Lung (tissue), 12 donors: ENCODE results near the gene DAGLB. TPM values are rescaled to one million over a fixed set of nuclear protein-coding genes. Genes with fewer than 3 reads are reported as not detected.

Experiments
- ATAC-seq: fragments of 200-7000 bp; cut with Tn5 transposase; one replicate; pipeline ENCODE4 v1.9.1; 2020; ENCODE audit warnings: moderate number of reproducible peaks; ENCODE audit not compliant: insufficient read depth, low FRiP score
- DNase-seq, 3 donors: peaks; one replicate each; pipeline ENCODE4 v3.0.0-alpha.2; 2013 to 2017
- H3K27ac ChIP-seq, 2 donors: one replicate each; pipeline ENCODE4 v1.5.1; 2013; ENCODE audit warnings: mild to moderate bottlenecking in 2 of 2, moderate library complexity in 2 of 2, control low read depth in 1 of 2, inconsistent platforms in 1 of 2, low read depth in 1 of 2, low read length in 1 of 2
- H3K27me3 ChIP-seq, 3 donors: one replicate each; pipeline ENCODE4 v1.5.1; 2013; ENCODE audit warnings: low read length in 2 of 3; ENCODE audit not compliant: control insufficient read depth in 3 of 3, insufficient read depth in 3 of 3
- H3K36me3 ChIP-seq, 4 donors: one replicate each; pipeline ENCODE4 v1.5.1; 2013; ENCODE audit warnings: low read length in 4 of 4, mild to moderate bottlenecking in 1 of 4, moderate library complexity in 1 of 4; ENCODE audit not compliant: control insufficient read depth in 4 of 4, insufficient read depth in 4 of 4
- H3K4me1 ChIP-seq, 5 donors: one replicate each; pipeline ENCODE4 v1.5.1; 2013; ENCODE audit warnings: low read length in 5 of 5, mild to moderate bottlenecking in 2 of 5, moderate library complexity in 1 of 5; ENCODE audit not compliant: control insufficient read depth in 5 of 5, insufficient read depth in 5 of 5
- H3K4me3 ChIP-seq: one replicate; pipeline ENCODE4 v1.5.1; 2013; ENCODE audit warnings: mild to moderate bottlenecking, control low read depth, moderate library complexity
- H3K9ac ChIP-seq, 2 donors: one replicate each; pipeline ENCODE4 v1.5.1; 2013; ENCODE audit warnings: low read length in 2 of 2, control low read depth in 1 of 2; ENCODE audit not compliant: insufficient read depth in 1 of 2
- H3K9me3 ChIP-seq, 4 donors: one replicate each; pipeline ENCODE4 v1.5.1; 2013; ENCODE audit warnings: low read length in 3 of 4, mild to moderate bottlenecking in 1 of 4, moderate library complexity in 1 of 4; ENCODE audit not compliant: control insufficient read depth in 4 of 4, insufficient read depth in 3 of 4
- CTCF ChIP-seq: IDR thresholded peaks from 2 replicates; pipeline ENCODE4 v1.5.1; 2012; ENCODE audit warnings: mild to moderate bottlenecking; ENCODE audit errors: control extremely low read depth, extremely low read depth
- WGBS, 2 donors: extraction: QIAGEN DNeasy Blood & Tissue Kit; methylation state at CpG; one replicate each; pipeline ENCODE4 v1.1.7; 2013; 5-methylcytosine and 5-hydroxymethylcytosine counted together
- polyA plus RNA-seq, 2 donors: library from polyadenylated mRNA; stranded (reverse); fragments of 200-250 nt; gene quantifications; one replicate each; pipeline ENCODE4 v1.2.1, GENCODE V29; 2013
- total RNA-seq, 2 donors: library from RNA; depleted of rRNA in 1 of 2; stranded (reverse); fragments of >200 nt in 1 of 2; gene quantifications; one replicate each; pipeline ENCODE4 v1.2.1, GENCODE V29; 2014 to 2021
- donor health status: control.
- donor health status: control.
- donor health status: Bipolar disorder and iron deficiency.
- donor health status: healthy.
- donor health status: DM: yes; HTN: yes; CAD: no.

Gene DAGLB
- total and polyA plus RNA-seq, 4 donors = 13.9 to 43.3 (median 19.4) TPM

GRCh38 chr7:6443372-6443941 is 4.3 kb downstream of the DAGLB start:
- H3K9ac ChIP-seq = no peak overlapping the region
- no peaks in the 10 kb centered on the region for H3K27me3 ChIP-seq
- peaks cover 0 to 31% (median 19%) of the 10 kb centered on the region in 4 donors for H3K36me3 ChIP-seq
- ATAC-seq (no peak), DNase-seq (no peak)
- TF ChIP-seq CTCF = no peak
- 92 to 94% methylated on average over 5 of the region's 5 CpGs for WGBS, 2 donors
- no peaks in the 10 kb centered on the region for H3K9me3 ChIP-seq
- H3K27ac ChIP-seq = no peak overlapping the region
- peaks cover 0 to 16% (median 5%) of the 10 kb centered on the region in 5 donors for H3K4me1 ChIP-seq
- H3K4me3 ChIP-seq = no peak overlapping the region

- ATAC-seq (no peak), DNase-seq (no peak)
- WGBS, 2 donors = 51 to 77% methylated on average over 10 of the region's 10 CpGs
- Histone ChIP-seq H3K9me3 (peaks cover 0 to 1% (median 0%) of the 10 kb centered on the region in 4 donors), H3K27me3 (no peaks in the 10 kb centered on the region), H3K4me1 (peaks cover 0 to 16% (median 5%) of the 10 kb centered on the region in 5 donors), H3K9ac (no peak overlapping the region), H3K27ac (no peak overlapping the region), H3K4me3 (no peak overlapping the region), H3K36me3 (peaks cover 0 to 31% (median 19%) of the 10 kb centered on the region in 4 donors)
- TF ChIP-seq CTCF = no peak
These were observed 5.6 kb downstream of the DAGLB start for GRCh38 chr7:6442114-6442513.

- ATAC-seq (no peak), DNase-seq (no peak)
- Histone ChIP-seq H3K9ac (no peak overlapping the region), H3K4me1 (peaks cover 0 to 14% (median 0%) of the 10 kb centered on the region in 5 donors), H3K27me3 (no peaks in the 10 kb centered on the region), H3K9me3 (peaks cover 0 to 1% (median 0%) of the 10 kb centered on the region in 4 donors), H3K36me3 (peaks cover 0 to 29% (median 16%) of the 10 kb centered on the region in 4 donors), H3K4me3 (no peak overlapping the region), H3K27ac (no peak overlapping the region)
- no peak for TF ChIP-seq CTCF
- 90 to 92% methylated on average over 5 of the region's 5 CpGs for WGBS, 2 donors
These were observed 7.4 kb downstream of the DAGLB start for GRCh38 chr7:6440381-6440780.

- Histone ChIP-seq H3K4me3 (no peak overlapping the region), H3K4me1 (peaks cover 0 to 11% (median 0%) of the 10 kb centered on the region in 5 donors), H3K36me3 (peaks cover 0 to 12% (median 8%) of the 10 kb centered on the region in 4 donors), H3K27me3 (no peaks in the 10 kb centered on the region), H3K9ac (no peak overlapping the region), H3K27ac (no peak overlapping the region), H3K9me3 (peaks cover 0 to 1% (median 0%) of the 10 kb centered on the region in 4 donors)
- 57 to 75% methylated on average over 2 of the region's 2 CpGs for WGBS, 2 donors
- no peak for TF ChIP-seq CTCF
- ATAC-seq (no peak), DNase-seq (peak in 2 of 3 donors; percentile 41 to 54)
These were observed 9.3 kb downstream of the DAGLB start for GRCh38 chr7:6438427-6438826.
